AG04449 (cell line): ENCODE data around the gene GPC5.

Experiments
- CTCF ChIA-PET: fragments of 350-600 bp; formaldehyde crosslinking; extraction: SDS; loops from one replicate; lab custom pipeline; 2021; ENCODE audit warnings: antibody characterized with exemption; lab: Yijun Ruan, JAX
- POLR2A ChIA-PET: fragments of 400-600, 350-600 bp; formaldehyde crosslinking; extraction: SDS; loops from one replicate; lab custom pipeline; 2020; ENCODE audit warnings: antibody characterized with exemption, inconsistent platforms; lab: Yijun Ruan, JAX
- DNase-seq: peaks from one replicate; pipeline ENCODE4 v3.0.0-alpha.2; 2010; ENCODE audit warnings: low read depth, low spot score
- H3K4me3 ChIP-seq: 2 replicates; pipeline ENCODE4 v1.5.1; 2011; ENCODE audit warnings: low read depth, mild to moderate bottlenecking, control low read depth, low read length
- CTCF ChIP-seq: IDR thresholded peaks from one replicate; pipeline ENCODE4 v1.5.1; 2011; ENCODE audit warnings: mild to moderate bottlenecking, moderate library complexity, low read length, control low read depth, inconsistent platforms; ENCODE audit not compliant: insufficient read depth; ENCODE audit errors: missing control alignments

Gene GPC5

GRCh38 chr13:92553470-92554114 is 1155.2 kb downstream of the GPC5 start:
- CTCF ChIA-PET, result no interaction called here
- H3K4me3 ChIP-seq, result no peak overlapping the region
- DNase-seq, result no peak
- POLR2A ChIA-PET, result no interaction called here
- no peak for TF ChIP-seq CTCF

GRCh38 chr13:92560883-92561282 is 1162.5 kb downstream of the GPC5 start:
- no peak for DNase-seq
- H3K4me3 ChIP-seq, result no peak overlapping the region
- no peak for TF ChIP-seq CTCF
- CTCF ChIA-PET, result no interaction called here
- POLR2A ChIA-PET, result no interaction called here

DNA sequence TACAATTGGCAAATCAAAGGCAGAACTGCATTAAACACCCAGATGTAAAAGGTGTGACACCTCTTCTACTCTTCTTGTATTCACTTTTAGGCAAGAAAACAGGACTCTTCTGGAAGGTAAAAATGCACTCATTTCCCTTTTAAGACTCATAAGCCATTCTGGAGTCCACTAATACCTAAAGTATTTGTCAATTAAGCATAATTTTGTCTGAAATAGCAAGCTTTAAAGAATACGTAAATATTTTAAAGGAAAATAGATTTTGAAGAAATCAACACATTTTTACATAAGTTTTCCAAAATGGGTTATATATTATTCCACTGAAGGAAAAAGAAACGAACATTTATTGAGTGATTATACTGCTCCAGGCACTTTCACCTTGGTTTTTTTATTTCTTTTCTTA is 1166.5 kb downstream of the GPC5 start:
- no peak for DNase-seq
- ChIA-PET POLR2A (no interaction called here), CTCF (no interaction called here)
- H3K4me3 ChIP-seq, result no peak overlapping the region
- TF ChIP-seq CTCF, result no peak

DNA sequence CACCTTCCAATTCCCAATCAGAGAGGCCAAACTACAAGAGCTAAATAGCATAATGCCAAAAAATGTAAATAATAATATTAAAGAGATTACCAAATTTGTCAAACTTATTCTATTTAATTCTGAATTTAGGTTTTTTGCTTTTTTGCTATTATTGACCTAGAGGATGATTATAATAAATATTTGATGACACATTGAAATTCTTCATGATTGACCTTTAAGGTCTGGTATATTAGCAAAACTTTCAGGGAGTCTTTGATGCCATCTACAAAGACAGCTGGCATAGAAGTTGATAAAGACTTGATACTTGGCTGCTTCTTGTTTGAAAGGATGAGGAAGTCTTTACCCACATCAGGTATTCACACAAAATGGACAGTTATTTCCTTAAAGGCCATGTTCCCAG is 1168.3 kb downstream of the GPC5 start:
- ChIA-PET POLR2A (no interaction called here), CTCF (no interaction called here)
- DNase-seq, result no peak
- H3K4me3 ChIP-seq, result no peak overlapping the region
- TF ChIP-seq CTCF, result no peak

DNA sequence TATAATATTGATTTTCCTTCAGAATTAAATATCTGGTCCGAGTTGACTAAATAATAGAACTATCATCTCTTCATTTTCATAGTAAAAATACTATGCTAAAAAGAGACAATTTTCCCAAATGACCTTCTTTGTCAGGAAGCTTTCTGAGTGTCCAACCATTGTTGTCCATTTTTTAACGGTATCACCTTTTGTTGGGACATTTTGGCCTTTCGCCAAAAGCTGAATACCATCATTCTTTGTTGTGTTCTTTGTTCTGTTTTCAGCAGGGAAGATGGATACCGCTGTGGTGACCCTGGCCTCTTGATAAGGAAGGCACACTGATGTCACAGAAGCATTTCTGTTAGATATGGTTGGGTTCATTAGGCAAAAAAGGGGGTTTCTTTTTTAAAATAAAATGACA is 1173.8 kb downstream of the GPC5 start:
- ChIA-PET POLR2A (no interaction called here), CTCF (no interaction called here)
- no peak for TF ChIP-seq CTCF
- DNase-seq, result no peak
- H3K4me3 ChIP-seq, result no peak overlapping the region

GRCh38 chr13:92573467-92574057 is 1175.1 kb downstream of the GPC5 start:
- CTCF ChIA-PET, result no interaction called here
- no peak for DNase-seq
- TF ChIP-seq CTCF, result no peak
- H3K4me3 ChIP-seq, result no peak overlapping the region
- POLR2A ChIA-PET, result no interaction called here
